ENCODE measurements around the gene ENO2.

- TF ChIP-seq POLR2A (IDR thresholded peaks at IDR 0.05) (no peak), CTCF (IDR thresholded peaks at IDR 0.05) (no peak)
Measured at GRCh38 chr12:6899837-6900519, 14.4 kb upstream of the ENO2 start.
